ENCODE results near the gene LRFN3.

Gene LRFN3

DNA sequence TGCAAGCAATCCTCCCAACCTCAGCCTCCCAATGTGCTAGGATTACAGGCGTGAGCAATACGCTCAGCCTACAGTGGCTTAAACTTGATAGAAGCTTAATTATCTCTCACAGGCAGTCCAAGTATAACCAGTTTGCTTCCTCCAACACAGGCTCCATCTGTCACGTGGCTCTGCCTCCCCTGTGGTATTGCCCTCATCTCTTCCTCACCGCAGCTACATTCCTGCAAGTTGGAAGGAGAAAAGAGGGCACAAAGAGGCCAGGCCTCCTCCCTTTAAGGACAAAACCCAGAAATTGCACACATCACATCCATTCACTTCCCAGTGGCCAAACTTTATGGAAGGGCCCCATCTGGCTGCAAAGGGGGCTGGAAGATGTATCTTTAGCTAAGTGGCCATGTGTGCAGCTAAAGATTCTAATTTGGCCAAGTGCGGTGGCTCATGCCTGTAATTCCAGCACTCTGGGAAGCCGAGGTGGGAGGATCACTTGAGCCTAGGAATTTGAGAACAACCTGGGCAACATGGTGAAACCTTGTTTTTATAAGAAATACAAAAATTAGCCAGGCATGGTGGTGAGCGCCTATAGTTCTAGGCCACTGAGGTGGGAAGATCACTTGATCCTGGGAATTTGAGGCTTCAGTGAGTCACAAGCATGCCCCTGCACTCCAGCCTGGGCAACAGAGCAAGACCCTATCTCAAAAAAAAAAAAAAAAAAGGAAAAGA, 55.7 kb downstream of the LRFN3 start:
- no peaks in the 10 kb centered on the region for H3K9me3 ChIP-seq
- intact Hi-C loops (cut with DNase I; ENCODE audit: low total_unique reads) = loop anchor here (10.0 kb wide), 1 partner anchor 163 kb away; the partner anchor contains the start of gene COX7A1
- no peaks in the 10 kb centered on the region for H3K36me3 ChIP-seq
- DNase-seq = no peak
- TF ChIP-seq, protein P1, sequence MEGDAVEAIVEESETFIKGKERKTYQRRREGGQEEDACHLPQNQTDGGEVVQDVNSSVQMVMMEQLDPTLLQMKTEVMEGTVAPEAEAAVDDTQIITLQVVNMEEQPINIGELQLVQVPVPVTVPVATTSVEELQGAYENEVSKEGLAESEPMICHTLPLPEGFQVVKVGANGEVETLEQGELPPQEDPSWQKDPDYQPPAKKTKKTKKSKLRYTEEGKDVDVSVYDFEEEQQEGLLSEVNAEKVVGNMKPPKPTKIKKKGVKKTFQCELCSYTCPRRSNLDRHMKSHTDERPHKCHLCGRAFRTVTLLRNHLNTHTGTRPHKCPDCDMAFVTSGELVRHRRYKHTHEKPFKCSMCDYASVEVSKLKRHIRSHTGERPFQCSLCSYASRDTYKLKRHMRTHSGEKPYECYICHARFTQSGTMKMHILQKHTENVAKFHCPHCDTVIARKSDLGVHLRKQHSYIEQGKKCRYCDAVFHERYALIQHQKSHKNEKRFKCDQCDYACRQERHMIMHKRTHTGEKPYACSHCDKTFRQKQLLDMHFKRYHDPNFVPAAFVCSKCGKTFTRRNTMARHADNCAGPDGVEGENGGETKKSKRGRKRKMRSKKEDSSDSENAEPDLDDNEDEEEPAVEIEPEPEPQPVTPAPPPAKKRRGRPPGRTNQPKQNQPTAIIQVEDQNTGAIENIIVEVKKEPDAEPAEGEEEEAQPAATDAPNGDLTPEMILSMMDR (IDR thresholded peaks at IDR 0.05) = no peak
- H3K4me1 ChIP-seq = peaks cover 0 to 31% (median 25%) of the 10 kb centered on the region in 4 donors
- no peak overlapping the region for H3K4me3 ChIP-seq
- H3K27me3 ChIP-seq = peaks cover 0 to 24% of the 10 kb centered on the region in 2 donors
- no peak overlapping the region for H3K27ac ChIP-seq

DNA sequence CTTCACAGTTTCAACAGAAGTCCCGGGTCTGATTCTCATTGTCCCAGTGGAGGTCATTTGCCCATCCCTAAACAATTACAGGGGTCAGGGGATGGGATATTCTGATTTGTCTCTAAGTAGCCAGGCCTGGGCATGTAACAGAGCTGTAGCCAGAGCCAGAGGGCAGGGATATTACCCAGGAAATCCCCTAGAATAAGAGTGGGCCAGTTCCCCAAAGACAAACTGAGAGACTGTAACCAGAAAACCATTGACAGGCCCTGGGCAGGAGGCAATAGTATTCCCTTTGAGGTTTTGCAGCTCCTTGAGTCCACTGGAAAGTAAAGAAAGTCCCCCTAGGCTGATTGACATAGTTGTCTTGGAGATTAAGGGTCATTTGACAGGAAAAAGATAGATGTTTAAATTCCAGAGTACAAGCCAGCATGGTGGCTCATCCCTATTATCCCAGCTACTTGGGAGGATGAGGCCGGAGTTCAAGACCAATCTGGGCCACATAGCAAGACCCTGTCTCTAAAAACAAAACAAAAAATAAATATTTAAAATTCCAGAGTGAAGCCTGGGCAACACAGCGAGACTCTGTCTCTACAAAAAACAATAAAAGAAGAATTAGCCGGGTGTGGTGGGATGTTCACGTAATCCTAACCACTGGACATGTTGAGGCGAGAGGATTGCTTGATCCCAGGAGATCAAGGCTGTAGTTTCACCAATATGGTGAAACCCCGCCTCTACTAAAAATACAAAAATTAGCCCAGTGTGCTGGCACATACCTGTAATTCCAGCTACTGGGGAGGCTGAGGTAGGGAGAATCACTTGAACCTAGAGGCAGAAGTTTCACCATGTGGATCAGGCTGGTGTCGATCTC, 57.0 kb downstream of the LRFN3 start:
- intact Hi-C loops (cut with DNase I; ENCODE audit: low total_unique reads) = loop anchor here (10.0 kb wide), 1 partner anchor 162 kb away; the partner anchor contains the start of gene COX7A1
- no peak for DNase-seq
- Histone ChIP-seq H3K27me3 (peaks cover 0 to 11% of the 10 kb centered on the region in 2 donors), H3K4me3 (no peak overlapping the region), H3K4me1 (peaks cover 0 to 33% (median 27%) of the 10 kb centered on the region in 4 donors), H3K36me3 (peaks cover 0 to 10% (median 2%) of the 10 kb centered on the region in 3 donors), H3K9me3 (no peaks in the 10 kb centered on the region), H3K27ac (no peak overlapping the region)
- TF ChIP-seq, protein P1 (IDR thresholded peaks at IDR 0.05) = no peak

DNA sequence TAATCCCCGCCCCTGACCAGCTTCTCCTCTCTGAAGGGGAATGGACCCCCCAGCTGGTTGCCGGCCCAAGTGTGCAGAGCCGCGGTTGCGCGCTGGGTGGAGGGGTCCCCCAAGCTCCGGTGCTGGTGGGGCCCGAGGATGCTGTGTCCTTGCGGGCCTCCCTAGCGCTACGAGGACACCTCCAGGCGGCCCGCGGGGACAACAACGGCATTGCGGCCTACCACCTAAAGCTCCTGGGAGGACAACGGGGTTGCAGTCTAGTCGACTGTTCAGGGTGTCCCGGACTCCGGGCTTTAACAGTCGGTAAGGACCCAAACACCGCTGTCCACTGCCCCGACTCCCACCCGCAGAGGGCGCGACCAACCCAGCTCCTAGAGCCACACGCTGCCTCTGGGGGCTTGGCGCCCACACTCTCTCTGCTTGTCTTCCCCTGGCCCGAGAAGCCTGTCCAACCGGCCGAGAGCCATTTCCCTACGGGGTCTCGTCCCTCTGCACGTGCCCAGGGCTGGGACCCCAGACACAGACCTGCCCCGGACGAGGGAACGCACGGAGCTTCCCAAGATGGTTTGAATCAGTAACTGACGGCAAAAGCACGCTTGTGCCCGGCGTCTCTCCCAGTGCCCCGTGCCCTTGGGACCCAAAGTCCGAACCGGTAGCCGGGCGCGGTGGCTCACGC, 57.9 kb downstream of the LRFN3 start:
- DNase-seq = no peak
- Histone ChIP-seq H3K4me1 (peaks cover 0 to 39% (median 30%) of the 10 kb centered on the region in 4 donors), H3K9me3 (no peaks in the 10 kb centered on the region), H3K27ac (peak overlapping the region; percentile 84), H3K4me3 (peak overlapping the region; percentile 78 to 91), H3K36me3 (peaks cover 0 to 15% (median 6%) of the 10 kb centered on the region in 3 donors), H3K27me3 (peaks cover 0 to 5% of the 10 kb centered on the region in 2 donors)
- TF ChIP-seq, protein P1 (IDR thresholded peaks at IDR 0.05) = no peak
- intact Hi-C loops (cut with DNase I; ENCODE audit: low total_unique reads) = loop anchor here (2.0 to 10.0 kb wide), 2 partner anchors 61 to 161 kb away; partner anchors contain the start of genes COX7A1, THAP8 and WDR62
